AG04449 (cell line): ENCODE measurements around the gene RAB40B.
"Not testable (repeated sequence)": the region's sequence is repeated elsewhere in the genome, so short reads cannot be mapped to it uniquely, and the experiment has no call there.

Experiments used
- CTCF ChIA-PET: fragments of 350-600 bp; formaldehyde crosslinking; extraction: SDS; loops from one replicate; lab custom pipeline; 2021; ENCODE audit warnings: antibody characterized with exemption; lab: Yijun Ruan, JAX
- POLR2A ChIA-PET: fragments of 400-600, 350-600 bp; formaldehyde crosslinking; extraction: SDS; loops from one replicate; lab custom pipeline; 2020; ENCODE audit warnings: antibody characterized with exemption, inconsistent platforms; lab: Yijun Ruan, JAX
- DNase-seq: peaks from one replicate; pipeline ENCODE4 v3.0.0-alpha.2; 2010; ENCODE audit warnings: low read depth, low spot score
- H3K4me3 ChIP-seq: 2 replicates; pipeline ENCODE4 v1.5.1; 2011; ENCODE audit warnings: low read depth, mild to moderate bottlenecking, control low read depth, low read length
- CTCF ChIP-seq: IDR thresholded peaks from one replicate; pipeline ENCODE4 v1.5.1; 2011; ENCODE audit warnings: mild to moderate bottlenecking, moderate library complexity, low read length, control low read depth, inconsistent platforms; ENCODE audit not compliant: insufficient read depth; ENCODE audit errors: missing control alignments

RAB40B gene

DNA sequence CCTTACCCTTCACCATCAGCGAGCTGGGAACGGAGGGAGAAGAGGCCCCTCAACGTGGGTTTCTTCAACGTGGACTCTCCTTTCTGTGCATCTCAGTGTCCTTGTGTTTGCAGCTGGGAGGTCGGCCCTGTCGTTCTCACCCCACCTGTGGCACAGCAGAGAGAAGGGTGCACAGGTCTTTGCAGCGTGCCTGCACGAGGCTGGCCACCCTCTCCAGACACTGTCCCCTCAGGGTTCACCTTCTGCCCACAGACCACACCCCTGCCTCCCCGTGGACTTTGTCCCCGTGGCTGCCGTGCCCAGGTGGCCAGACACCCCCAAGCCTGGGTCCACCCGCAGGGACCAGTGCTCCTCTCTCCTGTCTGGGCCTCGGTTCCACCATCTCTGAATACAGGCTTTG, 43.0 kb downstream of the RAB40B start:
- no peak for DNase-seq
- ChIA-PET POLR2A (no interaction called here), CTCF (interaction anchor here (1.5 kb wide), 1 partner anchor 14 kb away, joined by 4 read pairs; no protein-coding TSS in a partner anchor)
- H3K4me3 ChIP-seq = no peak overlapping the region
- no peak for TF ChIP-seq CTCF

DNA sequence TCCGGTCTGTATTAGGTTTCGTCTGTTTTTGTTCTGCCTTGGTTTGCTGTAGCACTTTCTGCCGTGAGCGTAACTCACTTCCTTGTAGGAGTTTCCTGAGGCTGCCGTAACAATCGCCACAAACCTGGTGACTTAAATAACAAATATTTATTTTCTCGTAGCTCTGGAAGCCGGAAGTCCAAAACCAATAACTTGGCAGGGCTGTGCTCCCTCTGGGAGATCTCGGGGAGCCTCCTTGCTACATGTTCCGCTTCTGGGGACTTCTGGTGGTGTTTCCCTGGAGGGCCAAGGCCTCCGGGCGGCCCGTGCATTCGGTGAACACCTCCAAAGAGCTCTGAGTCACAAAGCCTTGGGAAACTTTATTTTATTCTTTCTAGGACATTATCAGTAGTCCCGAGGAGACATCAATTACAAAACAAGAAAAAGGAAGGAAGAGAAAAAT, 43.4 kb downstream of the RAB40B start:
- TF ChIP-seq CTCF = no peak
- H3K4me3 ChIP-seq = no peak overlapping the region
- ChIA-PET CTCF (no interaction called here), POLR2A (no interaction called here)
- DNase-seq = no peak

GRCh38 chr17:82654611-82655010, 43.9 kb downstream of the RAB40B start:
- CTCF ChIA-PET, H3K4me3 ChIP-seq, POLR2A ChIA-PET, DNase-seq: not testable (repeated sequence)

DNA sequence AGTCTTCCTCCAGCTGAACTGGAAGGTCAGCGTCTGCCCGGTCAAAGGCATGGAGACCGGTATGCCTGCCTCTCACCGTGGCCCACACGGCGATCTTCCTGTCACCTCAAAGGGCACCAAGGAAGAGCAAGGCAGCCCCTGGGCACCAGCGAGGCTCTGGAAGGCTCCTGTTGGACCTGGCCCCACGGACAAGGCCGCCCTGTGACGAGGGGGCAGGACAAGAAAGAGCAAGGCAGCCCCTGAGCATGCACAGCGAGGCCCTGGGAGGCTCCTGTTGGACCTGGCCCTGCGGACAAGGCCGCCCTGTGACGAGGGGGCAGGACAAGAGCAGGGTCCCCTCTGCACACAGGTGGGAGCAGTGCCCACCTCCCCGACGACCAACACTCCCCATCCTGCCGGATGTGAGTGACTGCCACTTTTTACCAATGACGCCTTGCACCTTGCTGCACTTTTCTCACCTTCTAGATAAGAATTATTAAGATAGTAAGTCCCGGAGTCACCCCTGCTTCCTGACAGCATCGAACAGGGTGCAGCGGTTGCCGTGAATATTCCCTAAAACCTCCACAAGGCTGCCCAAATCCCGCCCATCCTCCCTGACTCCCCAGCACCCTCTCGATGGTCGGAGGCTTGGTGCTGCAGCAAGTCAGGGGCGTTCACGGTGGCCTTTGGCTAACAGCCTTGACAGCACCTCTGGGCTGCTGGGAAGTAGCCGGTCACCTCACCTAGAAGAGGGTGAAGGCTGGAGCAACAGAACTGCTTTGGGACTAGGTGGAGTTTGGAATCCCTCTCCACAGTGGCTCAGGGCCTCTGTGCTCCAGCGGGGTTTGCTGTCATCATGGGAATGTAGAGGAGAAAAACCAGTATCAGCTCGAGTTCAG, 44.6 kb downstream of the RAB40B start:
- no peak for TF ChIP-seq CTCF
- no peak overlapping the region for H3K4me3 ChIP-seq
- ChIA-PET POLR2A (no interaction called here), CTCF (no interaction called here)
- DNase-seq = no peak

DNA sequence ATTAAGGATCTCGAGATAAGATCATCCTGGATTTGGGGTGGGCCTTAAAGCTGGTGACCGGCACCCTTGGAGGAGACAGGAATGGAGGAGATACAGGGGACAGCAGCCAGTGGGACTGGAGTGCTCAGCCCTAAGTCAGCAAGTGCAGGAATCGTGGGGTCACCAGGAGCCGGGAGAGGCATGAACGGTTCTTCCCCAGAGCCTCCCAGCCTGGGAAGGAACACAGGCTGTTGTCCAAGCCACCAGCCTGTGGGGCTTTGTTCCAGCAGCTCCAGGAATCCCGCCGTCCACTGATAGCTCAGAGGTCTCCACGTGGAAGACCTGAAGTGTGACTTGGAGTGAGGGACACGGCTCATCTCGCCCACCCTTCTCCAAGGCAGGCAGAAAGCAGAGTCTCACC, 47.8 kb downstream of the RAB40B start:
- POLR2A ChIA-PET = no interaction called here
- no peak for TF ChIP-seq CTCF
- CTCF ChIA-PET = no interaction called here
- no peak overlapping the region for H3K4me3 ChIP-seq
- DNase-seq = no peak

DNA sequence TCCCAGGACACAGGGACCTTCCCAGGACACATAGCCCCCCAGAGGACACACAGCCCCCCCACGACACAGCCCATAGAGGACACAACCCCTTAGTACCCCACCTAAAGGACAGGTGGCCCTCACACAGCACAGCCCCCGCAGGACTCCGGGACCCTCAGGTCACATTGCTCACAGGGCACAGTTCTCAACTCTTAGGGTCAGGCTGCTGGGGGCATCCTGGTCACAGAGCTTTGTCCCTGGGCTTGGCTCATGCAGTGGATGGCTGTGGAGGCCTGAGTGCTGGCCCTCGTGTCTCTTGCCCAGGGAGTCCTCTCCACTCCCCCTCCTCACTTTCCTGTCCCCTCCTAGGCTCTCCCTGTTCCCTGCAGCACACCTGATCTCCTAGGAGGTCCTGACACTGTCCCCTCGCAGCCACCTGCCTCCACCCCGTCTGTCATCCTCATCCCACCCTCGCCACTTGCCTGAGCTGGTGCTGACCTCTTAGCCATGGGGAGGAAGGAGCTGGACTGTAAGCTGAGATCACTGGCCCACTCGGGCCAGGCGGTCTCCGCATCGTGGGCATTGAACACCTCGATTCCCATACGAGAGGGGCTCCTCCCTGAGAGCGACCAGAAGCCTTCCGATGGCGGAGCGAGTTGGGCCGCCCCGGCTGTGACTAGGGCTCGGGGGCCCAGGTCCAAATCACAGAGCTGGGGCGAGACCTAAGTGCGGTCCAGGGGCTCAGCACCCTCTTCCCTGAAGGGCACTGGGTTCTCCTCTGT, 48.8 kb downstream of the RAB40B start:
- H3K4me3 ChIP-seq = no peak overlapping the region
- ChIA-PET POLR2A (interaction anchor here (0.7 kb wide), 1 partner anchor 10 kb away, joined by 3 read pairs; no protein-coding TSS in a partner anchor), CTCF (interaction anchor here (1.4 kb wide), 1 partner anchor 19 kb away, joined by 6 read pairs; no protein-coding TSS in a partner anchor)
- no peak for DNase-seq
- no peak for TF ChIP-seq CTCF
